ENCODE results near the gene MYH14.

DNA sequence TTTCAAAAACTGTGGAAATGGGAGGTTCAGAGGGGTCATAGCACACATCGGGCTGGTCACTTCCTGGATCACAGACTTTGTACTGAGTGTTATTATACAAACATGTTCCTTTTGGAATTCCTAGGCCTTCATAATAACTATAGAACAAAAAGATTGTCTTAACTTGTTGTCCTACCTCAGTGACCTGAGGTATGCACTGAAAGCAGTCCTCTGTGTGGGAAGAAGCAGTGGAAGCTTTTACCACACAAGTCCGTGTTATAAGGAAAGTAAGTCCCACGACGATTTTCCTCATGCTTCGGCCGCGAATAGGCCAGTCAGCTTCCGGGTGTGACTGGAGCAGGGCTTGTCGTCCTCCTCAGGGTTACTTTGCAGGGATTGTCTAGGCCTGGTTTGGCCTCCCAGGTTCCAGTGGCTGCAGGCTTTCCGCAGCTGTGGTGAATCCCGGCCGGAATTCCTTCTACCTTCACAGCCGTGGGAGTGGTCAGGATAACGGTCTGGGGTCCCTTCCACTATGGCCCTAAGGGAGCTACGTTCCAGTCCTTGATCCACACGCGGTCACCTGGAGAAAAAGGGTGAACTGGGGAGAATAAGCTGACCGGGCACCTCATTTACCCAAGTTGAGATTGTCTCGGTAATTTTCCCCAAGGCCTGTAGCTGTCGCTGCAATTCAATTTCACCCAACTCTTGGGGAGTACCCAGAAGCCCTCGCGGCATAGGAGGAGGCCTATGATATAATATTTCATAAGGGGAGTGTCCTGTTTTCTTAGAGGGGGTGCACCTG lies 146.0 kb downstream of the MYH14 start:
- TF ChIP-seq, protein P1, sequence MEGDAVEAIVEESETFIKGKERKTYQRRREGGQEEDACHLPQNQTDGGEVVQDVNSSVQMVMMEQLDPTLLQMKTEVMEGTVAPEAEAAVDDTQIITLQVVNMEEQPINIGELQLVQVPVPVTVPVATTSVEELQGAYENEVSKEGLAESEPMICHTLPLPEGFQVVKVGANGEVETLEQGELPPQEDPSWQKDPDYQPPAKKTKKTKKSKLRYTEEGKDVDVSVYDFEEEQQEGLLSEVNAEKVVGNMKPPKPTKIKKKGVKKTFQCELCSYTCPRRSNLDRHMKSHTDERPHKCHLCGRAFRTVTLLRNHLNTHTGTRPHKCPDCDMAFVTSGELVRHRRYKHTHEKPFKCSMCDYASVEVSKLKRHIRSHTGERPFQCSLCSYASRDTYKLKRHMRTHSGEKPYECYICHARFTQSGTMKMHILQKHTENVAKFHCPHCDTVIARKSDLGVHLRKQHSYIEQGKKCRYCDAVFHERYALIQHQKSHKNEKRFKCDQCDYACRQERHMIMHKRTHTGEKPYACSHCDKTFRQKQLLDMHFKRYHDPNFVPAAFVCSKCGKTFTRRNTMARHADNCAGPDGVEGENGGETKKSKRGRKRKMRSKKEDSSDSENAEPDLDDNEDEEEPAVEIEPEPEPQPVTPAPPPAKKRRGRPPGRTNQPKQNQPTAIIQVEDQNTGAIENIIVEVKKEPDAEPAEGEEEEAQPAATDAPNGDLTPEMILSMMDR (IDR thresholded peaks at IDR 0.05; ENCODE audit: low read depth, low read length), result no peak
- TF ChIP-seq EZH2phosphoT487 (IDR thresholded peaks at IDR 0.05; ENCODE audit: low read depth), result no peak
